ENCODE data around the gene EFCAB9. TPM values are rescaled to one million over a fixed set of nuclear protein-coding genes. Genes with fewer than 3 reads are reported as not detected.

Gene EFCAB9
- total RNA-seq, 2 donors from 2014 or later: not detected

GRCh38 chr5:172167895-172168294 lies 26.1 kb upstream of the EFCAB9 start:
- Histone ChIP-seq H3K4me3 (no peak overlapping the region), H3K9ac (ENCODE audit: low read depth in 2 of 2, low read length in 2 of 2) (no peak overlapping the region), H3K27ac (no peak overlapping the region), H3K36me3 (no peaks in the 10 kb centered on the region), H3K4me1 (no peaks in the 10 kb centered on the region), H3K9me3 (no peaks in the 10 kb centered on the region), H3K27me3 (no peaks in the 10 kb centered on the region)
- no peak for DNase-seq
- intact Hi-C loops (cut with DNase I): no loop called here
- TF ChIP-seq, protein P1, sequence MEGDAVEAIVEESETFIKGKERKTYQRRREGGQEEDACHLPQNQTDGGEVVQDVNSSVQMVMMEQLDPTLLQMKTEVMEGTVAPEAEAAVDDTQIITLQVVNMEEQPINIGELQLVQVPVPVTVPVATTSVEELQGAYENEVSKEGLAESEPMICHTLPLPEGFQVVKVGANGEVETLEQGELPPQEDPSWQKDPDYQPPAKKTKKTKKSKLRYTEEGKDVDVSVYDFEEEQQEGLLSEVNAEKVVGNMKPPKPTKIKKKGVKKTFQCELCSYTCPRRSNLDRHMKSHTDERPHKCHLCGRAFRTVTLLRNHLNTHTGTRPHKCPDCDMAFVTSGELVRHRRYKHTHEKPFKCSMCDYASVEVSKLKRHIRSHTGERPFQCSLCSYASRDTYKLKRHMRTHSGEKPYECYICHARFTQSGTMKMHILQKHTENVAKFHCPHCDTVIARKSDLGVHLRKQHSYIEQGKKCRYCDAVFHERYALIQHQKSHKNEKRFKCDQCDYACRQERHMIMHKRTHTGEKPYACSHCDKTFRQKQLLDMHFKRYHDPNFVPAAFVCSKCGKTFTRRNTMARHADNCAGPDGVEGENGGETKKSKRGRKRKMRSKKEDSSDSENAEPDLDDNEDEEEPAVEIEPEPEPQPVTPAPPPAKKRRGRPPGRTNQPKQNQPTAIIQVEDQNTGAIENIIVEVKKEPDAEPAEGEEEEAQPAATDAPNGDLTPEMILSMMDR (IDR thresholded peaks at IDR 0.05): no peak

- no peak overlapping the region for H3K4me3 ChIP-seq
- no peak for DNase-seq
- H3K27me3 ChIP-seq: no peaks in the 10 kb centered on the region
- intact Hi-C loops (cut with DNase I): no loop called here
- TF ChIP-seq, protein P1 (IDR thresholded peaks at IDR 0.05): no peak
- no peaks in the 10 kb centered on the region for H3K4me1 ChIP-seq
- H3K9me3 ChIP-seq: no peaks in the 10 kb centered on the region
- H3K9ac ChIP-seq (ENCODE audit: low read depth in 2 of 2, low read length in 2 of 2): no peak overlapping the region
- H3K27ac ChIP-seq: no peak overlapping the region
- H3K36me3 ChIP-seq: no peaks in the 10 kb centered on the region
These were observed 25.7 kb upstream of the EFCAB9 start for GRCh38 chr5:172168311-172168710.

DNA sequence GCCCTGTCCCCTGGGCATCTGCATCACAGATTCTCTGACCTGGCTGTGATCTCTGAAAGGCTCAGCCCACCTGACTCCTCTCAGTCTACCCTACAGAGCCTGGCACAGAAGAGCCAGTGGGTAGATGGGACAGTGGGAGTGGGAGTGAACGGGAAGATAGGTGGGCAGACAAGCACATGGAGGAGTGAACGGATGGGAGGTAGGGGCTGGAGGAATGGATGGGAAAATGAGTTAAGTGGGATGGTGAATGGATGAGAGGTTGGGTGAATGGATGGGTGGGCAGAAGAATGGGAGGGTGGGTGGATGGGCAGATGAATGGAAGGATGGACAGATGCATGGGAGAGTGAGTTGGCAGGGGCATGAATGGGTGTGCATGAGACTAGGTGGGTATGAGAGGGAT lies 24.8 kb upstream of the EFCAB9 start:
- Histone ChIP-seq H3K27ac (no peak overlapping the region), H3K9ac (ENCODE audit: low read depth in 2 of 2, low read length in 2 of 2) (no peak overlapping the region), H3K27me3 (no peaks in the 10 kb centered on the region), H3K4me1 (no peaks in the 10 kb centered on the region), H3K9me3 (no peaks in the 10 kb centered on the region), H3K36me3 (no peaks in the 10 kb centered on the region), H3K4me3 (no peak overlapping the region)
- intact Hi-C loops (cut with DNase I): no loop called here
- TF ChIP-seq, protein P1 (IDR thresholded peaks at IDR 0.05): no peak
- DNase-seq: no peak

GRCh38 chr5:172170251-172170701 lies 23.7 kb upstream of the EFCAB9 start:
- Histone ChIP-seq H3K9me3 (no peaks in the 10 kb centered on the region), H3K27ac (no peak overlapping the region), H3K4me1 (no peaks in the 10 kb centered on the region), H3K36me3 (no peaks in the 10 kb centered on the region), H3K4me3 (no peak overlapping the region), H3K9ac (ENCODE audit: low read depth in 2 of 2, low read length in 2 of 2) (no peak overlapping the region), H3K27me3 (no peaks in the 10 kb centered on the region)
- intact Hi-C loops (cut with DNase I): no loop called here
- TF ChIP-seq, protein P1 (IDR thresholded peaks at IDR 0.05): no peak
- DNase-seq: no peak

GRCh38 chr5:172171118-172171517 lies 22.9 kb upstream of the EFCAB9 start:
- Histone ChIP-seq H3K4me3 (no peak overlapping the region), H3K36me3 (no peaks in the 10 kb centered on the region), H3K4me1 (no peaks in the 10 kb centered on the region), H3K9ac (ENCODE audit: low read depth in 2 of 2, low read length in 2 of 2) (no peak overlapping the region), H3K27ac (no peak overlapping the region), H3K27me3 (no peaks in the 10 kb centered on the region), H3K9me3 (no peaks in the 10 kb centered on the region)
- intact Hi-C loops (cut with DNase I): no loop called here
- DNase-seq: no peak
- TF ChIP-seq, protein P1 (IDR thresholded peaks at IDR 0.05): no peak

All from colonic mucosa (tissue), 4 donors.